ENCODE measurements around the gene PPM1A.
"Not testable (repeated sequence)": the region's sequence is repeated elsewhere in the genome, so short reads cannot be mapped to it uniquely, and the experiment has no call there.

PPM1A gene

DNA sequence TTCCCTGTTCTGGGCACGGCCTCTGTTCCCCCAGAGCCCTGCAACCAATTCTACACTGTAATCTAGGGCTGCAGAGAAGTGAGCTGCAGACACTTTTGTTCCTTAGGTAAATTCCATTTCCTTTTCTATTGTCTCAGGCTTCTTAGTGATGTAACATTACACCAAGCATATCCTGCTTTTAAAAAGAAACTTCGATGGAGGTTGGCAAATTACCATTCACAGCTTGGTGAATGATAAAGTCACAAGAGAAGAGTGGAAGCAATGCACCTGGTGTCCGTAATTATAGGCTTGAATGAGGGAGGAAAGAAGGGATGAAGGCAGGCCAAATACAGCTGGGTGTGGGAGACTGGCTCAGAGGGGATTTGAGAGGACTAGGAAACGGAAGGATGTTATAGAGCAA lies 68.6 kb downstream of the PPM1A start:
- H3K9me3 Mint-ChIP-seq, result no peaks in the 10 kb centered on the region
- H3K27me3 Mint-ChIP-seq, result peaks cover 7% of the 10 kb centered on the region
- H3K4me3 Mint-ChIP-seq, result no peak overlapping the region
- H3K36me3 Mint-ChIP-seq, result no peaks in the 10 kb centered on the region
- H3K4me1 Mint-ChIP-seq, result no peaks in the 10 kb centered on the region
- no peak overlapping the region for H3K27ac Mint-ChIP-seq

DNA sequence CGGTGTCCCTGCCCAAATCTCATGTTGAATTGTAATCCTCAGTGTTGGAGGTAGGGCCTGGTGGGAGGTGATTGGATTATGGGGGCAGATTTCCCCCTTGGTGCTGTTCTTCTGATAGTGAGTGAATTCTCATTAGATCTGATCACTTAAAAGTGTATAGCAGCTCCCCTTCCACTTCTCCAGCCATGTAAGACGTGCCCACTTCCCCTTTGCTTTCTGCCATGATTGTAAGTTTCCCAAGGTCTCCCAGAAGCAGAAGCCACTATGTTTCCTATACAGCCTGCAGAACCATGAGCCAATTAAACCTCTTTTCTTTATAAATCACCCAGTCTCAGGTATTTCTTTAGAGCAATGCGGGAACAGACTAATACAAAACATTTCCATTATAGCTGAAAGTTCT lies 71.8 kb downstream of the PPM1A start:
- H3K27ac Mint-ChIP-seq, H3K27me3 Mint-ChIP-seq, H3K4me3 Mint-ChIP-seq, H3K36me3 Mint-ChIP-seq, H3K4me1 Mint-ChIP-seq, H3K9me3 Mint-ChIP-seq: not testable (repeated sequence)

DNA sequence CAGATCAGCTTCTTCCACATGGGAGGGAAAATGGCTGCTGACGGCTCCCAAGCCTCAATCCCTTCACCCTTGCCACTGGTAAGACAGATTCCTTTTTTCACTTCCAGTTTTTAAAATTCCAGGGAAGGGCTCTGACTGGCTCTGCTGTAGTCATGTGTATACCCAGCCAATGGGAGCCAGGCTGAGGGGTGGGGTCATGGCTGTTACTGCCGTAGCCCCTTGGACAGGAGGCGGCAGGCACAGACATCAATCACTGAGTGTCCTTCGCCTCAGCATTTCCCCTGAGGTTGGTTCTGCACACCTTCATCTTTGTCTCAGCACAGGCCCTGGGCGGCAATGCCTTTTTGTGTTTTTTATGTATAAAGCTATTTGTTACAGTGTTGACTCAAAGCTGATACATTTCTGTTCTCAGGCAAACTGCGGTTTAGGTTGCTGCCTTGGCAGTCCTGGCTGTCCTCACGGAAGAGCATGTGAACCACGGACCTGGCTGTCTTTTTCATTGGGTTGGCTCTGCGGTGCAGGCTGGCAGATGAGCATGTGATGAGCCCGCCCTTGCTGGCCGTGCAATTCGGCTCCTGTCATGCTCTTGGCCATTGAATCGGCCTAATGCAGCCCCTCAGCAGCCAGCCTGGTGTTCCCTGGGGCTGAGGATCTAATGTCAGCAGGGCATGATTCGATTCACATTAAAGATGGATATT lies 74.3 kb downstream of the PPM1A start:
- Mint-ChIP-seq H3K4me3 (no peak overlapping the region), H3K27ac (no peak overlapping the region), H3K27me3 (peaks cover 7% of the 10 kb centered on the region), H3K36me3 (no peaks in the 10 kb centered on the region), H3K4me1 (peaks cover 9% of the 10 kb centered on the region), H3K9me3 (no peaks in the 10 kb centered on the region)

DNA sequence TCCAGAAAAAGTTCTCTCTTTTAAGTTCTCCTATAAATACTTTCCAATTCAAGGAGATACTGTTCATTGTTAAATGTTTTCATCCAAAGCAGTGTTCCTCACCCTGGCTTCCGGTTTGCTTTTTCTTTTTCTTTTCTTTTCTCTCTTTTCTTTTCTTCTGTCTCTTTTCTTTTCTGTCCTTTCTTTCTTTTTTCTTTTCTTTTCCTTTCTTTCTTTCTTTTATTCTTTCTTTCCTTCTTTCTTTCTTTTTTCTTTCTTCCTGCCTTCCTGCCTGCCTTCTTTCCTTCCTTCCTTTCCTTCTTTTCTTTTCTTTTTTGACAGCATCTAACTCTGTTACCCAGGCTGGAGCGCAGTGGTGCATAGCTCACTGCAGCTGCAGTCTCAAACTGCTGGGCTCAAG lies 75.8 kb downstream of the PPM1A start:
- Mint-ChIP-seq H3K4me1 (peaks cover 9% of the 10 kb centered on the region), H3K4me3 (no peak overlapping the region), H3K36me3 (no peaks in the 10 kb centered on the region), H3K27ac (no peak overlapping the region), H3K27me3 (peaks cover 8% of the 10 kb centered on the region), H3K9me3 (no peaks in the 10 kb centered on the region)

DNA sequence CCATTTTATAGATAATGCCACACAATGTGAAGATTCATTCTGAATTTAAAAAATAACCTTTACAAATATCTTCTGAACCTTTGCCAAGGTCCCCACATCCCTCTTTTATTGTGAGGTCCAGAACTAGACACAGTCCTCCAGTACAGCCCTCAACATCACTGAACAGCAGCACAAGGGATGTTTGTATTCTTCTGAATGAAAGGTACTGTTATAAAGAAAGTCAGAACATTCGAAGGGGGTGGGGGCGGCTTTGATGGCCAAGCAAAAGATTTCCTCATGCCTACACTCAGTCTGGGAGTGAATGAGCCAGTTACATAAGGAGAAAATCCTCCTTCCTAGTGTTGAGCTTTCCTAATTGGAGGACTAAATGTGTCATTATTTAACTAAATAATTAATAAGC lies 77.3 kb downstream of the PPM1A start:
- Mint-ChIP-seq H3K4me1 (peaks cover 16% of the 10 kb centered on the region), H3K27me3 (peaks cover 8% of the 10 kb centered on the region), H3K4me3 (no peak overlapping the region), H3K36me3 (no peaks in the 10 kb centered on the region), H3K9me3 (no peaks in the 10 kb centered on the region), H3K27ac (no peak overlapping the region)

DNA sequence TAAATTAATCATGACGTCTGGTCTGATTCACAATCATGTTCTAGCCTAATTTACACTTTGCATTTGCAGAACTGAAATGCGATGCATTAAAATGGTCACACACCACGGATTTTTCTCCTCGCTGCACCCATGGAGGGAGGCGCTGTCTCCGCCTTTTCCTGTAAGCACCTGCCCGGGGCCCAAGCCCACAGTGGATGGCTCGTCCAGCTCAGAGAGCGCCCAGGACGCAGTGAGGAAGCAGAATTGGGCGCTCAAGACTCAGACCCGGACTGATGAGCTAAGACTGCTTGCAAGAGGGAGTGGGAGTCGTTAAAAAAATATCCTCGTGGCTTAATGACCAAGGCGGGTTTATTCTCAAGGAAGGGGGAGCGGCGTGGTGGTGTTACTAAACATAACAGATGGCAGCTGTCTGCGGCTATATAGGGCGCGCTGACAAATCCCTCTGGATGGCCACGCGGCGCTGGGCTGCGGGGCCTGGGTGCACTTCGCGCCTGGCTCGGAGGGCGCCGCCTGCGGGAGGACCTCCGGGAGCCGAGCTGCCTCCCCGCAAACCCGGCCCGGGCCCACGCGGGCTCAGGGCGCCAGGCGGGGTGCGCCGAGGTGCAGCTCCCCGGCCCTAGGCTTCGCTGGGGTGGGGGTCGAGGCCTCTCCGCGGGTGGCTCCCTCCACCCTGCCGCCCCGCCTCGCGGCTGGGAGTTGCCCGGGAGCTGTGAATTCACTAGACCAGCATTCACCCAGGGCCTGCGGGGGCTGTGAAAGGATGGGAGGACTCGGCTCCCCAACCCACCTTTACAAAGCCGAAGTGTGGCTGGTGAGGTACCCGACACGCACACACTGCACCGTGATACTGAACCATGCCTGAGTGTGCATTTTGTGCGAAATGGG lies 78.7 kb downstream of the PPM1A start:
- Mint-ChIP-seq H3K27ac (peak overlapping the region; percentile 52), H3K4me3 (peak overlapping the region; percentile 92), H3K36me3 (no peaks in the 10 kb centered on the region)

DNA sequence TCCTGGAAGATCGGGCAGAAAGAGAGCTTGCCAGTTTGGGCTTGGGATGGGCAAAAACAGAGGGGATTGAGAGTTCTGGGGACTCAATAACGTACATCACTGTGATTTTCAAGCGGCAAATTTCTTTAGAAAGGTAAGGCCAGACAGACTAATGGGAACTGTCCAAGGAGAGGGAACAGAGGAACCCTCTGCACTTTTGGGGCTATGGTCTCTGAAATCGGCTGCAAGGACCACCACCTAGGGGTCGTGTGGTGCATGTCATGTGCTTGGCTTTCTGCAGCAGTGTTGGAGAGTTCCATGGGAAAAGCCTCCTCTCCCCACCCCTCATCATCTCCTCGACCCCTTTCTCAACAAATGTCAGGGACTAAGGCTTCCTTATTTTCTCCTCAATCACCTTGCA lies 79.6 kb downstream of the PPM1A start:
- no peaks in the 10 kb centered on the region for H3K36me3 Mint-ChIP-seq
- H3K27ac Mint-ChIP-seq, result no peak overlapping the region
- peak overlapping the region; percentile 44 for H3K4me3 Mint-ChIP-seq
- peaks cover 15% of the 10 kb centered on the region for H3K27me3 Mint-ChIP-seq
- H3K4me1 Mint-ChIP-seq, result peaks cover 35% of the 10 kb centered on the region
- no peaks in the 10 kb centered on the region for H3K9me3 Mint-ChIP-seq

More for the DNA sequence above, 78.7 kb downstream of the PPM1A start:
- no peaks in the 10 kb centered on the region for H3K9me3 Mint-ChIP-seq
- peaks cover 8% of the 10 kb centered on the region for H3K27me3 Mint-ChIP-seq
- H3K4me1 Mint-ChIP-seq, result peaks cover 30% of the 10 kb centered on the region

DNA sequence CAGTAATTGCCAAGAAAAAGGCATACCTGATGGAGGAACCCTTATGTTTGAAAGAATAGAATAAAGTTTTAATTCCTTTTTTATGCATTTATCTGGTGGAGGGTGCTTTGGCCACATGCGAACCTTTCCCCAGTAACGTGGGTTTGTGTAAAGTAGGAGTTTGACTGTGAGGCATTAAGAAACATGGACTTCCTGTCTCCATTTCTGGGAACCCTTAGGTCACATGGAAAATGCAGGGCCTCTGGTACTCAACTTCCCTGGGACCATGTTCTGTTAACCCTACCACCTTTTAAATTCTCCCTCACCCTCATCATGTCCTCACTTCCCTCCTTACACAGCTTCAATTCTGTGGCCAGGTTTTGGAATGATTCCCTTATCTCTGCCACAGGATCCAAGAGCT lies 80.3 kb downstream of the PPM1A start:
- no peak overlapping the region for H3K27ac Mint-ChIP-seq
- H3K27me3 Mint-ChIP-seq, result peaks cover 16% of the 10 kb centered on the region
- no peaks in the 10 kb centered on the region for H3K36me3 Mint-ChIP-seq
- no peaks in the 10 kb centered on the region for H3K9me3 Mint-ChIP-seq
- no peak overlapping the region for H3K4me3 Mint-ChIP-seq
- peaks cover 35% of the 10 kb centered on the region for H3K4me1 Mint-ChIP-seq

DNA sequence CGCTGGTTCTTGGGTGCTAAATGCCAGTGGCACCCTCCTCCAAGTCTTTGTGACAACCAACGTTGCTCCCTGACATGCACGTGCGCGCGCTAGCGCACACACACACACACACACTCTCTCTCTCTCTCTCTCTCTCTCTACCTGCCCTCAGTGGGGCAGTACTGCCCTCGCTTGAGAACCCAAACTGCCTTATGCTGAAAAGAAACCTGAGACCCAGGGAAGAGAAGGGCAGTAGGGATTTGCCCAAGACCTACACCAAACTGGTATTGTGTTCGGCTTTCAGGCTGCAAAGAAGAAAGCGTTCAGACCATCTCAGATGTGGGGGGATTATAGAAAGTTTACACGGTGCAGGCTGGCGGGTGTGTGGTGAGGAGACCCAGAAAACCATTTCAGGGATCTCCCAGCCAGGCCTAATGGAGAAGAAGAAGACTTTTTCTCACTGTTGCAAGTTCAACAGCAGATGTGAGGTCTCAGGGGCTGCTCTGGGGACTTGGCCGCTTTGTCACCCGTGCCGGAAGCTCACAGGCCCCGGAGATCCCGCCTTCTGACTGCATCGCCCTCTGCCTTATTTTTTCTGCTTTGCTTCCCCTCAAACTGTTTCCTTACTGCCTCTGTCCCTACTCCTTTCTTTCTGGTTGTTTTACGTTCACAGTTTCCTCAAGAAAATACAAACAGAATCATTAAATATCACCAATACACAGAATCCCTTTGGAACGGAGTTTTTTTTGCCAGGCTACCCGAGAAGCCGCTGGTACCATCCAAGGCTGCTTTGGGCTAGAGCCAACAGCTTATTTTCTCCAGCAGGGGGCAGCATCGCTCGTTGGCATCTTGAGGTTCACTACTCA lies 82.4 kb downstream of the PPM1A start:
- Mint-ChIP-seq H3K4me1 (peaks cover 35% of the 10 kb centered on the region), H3K27ac (peak overlapping the region; percentile 96), H3K4me3 (peak overlapping the region; percentile 98), H3K27me3 (peaks cover 27% of the 10 kb centered on the region), H3K36me3 (no peaks in the 10 kb centered on the region), H3K9me3 (no peaks in the 10 kb centered on the region)

DNA sequence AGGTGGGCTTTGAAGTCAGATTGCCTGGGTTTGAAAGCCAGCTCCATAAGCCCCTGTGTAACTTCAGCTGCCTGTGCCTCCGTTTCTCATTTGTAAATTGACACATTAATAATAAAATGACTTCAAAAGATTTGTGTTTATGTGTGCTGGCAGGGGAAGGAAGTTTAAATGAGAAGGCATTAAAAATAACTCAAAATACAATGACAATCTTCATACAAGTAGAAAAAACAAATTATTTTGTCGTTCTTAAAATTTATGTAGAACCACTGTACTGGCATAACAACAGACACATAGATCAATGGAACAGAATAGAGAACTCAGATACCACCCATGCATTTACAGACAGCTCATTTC lies 83.0 kb downstream of the PPM1A start:
- H3K27me3 Mint-ChIP-seq, result peaks cover 32% of the 10 kb centered on the region
- H3K36me3 Mint-ChIP-seq, result no peaks in the 10 kb centered on the region
- no peaks in the 10 kb centered on the region for H3K9me3 Mint-ChIP-seq
- no peak overlapping the region for H3K27ac Mint-ChIP-seq
- H3K4me3 Mint-ChIP-seq, result peak overlapping the region; percentile 98
- peaks cover 33% of the 10 kb centered on the region for H3K4me1 Mint-ChIP-seq

DNA sequence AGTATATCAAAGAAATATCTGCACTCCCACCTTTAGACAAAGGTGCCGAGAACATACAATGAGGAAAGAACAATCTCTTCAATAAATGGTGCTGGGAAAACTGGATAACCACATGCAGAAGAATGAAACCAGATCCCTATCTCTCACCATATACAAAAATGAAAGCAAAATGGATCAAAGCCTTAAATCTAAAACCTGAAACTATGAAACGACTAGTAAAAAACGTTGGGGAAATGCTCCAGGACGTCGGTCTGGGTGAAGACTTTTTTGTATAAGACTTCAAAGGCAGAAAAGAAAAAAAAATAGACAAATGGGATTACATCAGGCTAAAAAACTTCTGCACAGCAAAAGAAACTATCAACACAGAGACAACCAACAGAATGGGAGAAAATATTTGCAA lies 83.8 kb downstream of the PPM1A start:
- Mint-ChIP-seq H3K27ac (no peak overlapping the region), H3K27me3 (peaks cover 31% of the 10 kb centered on the region), H3K36me3 (no peaks in the 10 kb centered on the region), H3K4me3 (no peak overlapping the region), H3K9me3 (no peaks in the 10 kb centered on the region), H3K4me1 (peaks cover 26% of the 10 kb centered on the region)

DNA sequence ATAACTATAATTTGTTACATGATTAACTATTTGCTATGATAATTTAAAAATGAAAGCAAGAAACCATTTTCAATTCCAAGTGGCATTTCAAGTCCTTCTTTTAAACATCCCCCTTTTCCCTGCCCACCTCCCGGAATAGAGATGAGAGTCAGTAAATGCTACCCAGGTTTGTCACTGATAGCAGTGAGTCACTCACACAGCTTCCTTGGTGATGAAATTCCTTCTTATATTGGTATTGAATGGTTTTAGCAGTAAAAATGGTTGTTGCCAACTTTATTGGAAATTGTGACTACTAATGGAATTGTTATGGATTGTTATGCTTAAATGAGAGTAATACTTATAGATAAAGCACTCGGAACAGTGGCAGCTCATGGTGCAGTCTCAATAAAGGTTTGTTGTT lies 90.5 kb downstream of the PPM1A start:
- Mint-ChIP-seq H3K27ac (no peak overlapping the region), H3K4me1 (no peaks in the 10 kb centered on the region), H3K4me3 (no peak overlapping the region), H3K27me3 (peaks cover 28% of the 10 kb centered on the region), H3K36me3 (peaks cover 2% of the 10 kb centered on the region), H3K9me3 (no peaks in the 10 kb centered on the region)

DNA sequence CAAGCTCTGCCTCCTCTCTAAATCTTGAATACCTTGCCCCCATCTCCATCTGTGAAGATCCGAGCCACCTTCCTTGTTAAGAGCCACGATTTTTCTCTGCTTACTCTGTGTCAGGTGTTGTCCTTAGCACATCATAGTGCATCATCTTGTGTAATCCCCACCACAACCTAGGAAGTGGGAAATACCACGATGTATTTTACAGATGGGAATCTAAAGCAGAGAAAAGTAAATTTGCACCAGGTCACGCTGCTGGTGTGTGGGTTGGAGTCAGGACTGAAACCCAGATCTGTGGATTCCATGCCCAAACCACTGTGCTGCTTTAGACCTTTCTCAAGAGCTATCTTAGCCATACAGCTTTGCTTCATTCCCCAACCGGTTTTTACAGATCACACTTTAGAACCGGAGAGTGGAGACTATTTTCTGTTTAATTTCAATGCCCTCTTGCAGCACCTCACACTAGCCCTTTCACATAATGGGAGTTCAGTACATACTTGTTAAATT lies 94.6 kb downstream of the PPM1A start:
- Mint-ChIP-seq H3K4me1 (peaks cover 3% of the 10 kb centered on the region), H3K9me3 (no peaks in the 10 kb centered on the region), H3K27ac (no peak overlapping the region), H3K36me3 (peaks cover 2% of the 10 kb centered on the region), H3K4me3 (no peak overlapping the region), H3K27me3 (peaks cover 6% of the 10 kb centered on the region)

DNA sequence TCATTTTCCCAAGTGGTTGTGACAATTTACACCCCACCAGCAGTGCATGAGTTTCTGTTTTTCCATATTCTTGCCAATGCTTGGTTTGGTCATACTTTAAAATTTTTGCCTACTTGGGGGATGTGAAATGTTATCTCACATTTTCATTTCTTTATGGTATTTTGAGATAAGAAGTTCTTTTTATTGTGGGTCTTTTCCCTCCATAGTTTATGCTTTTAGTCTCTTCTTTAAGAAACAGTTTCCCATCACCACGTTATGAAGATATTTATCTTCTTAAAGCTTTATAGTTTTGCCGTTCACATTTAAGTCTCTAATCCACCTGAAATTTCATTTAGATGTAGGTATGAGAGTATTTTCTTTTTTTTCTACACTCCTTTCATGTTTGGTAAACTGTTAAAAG lies 95.7 kb downstream of the PPM1A start:
- H3K4me3 Mint-ChIP-seq, result no peak overlapping the region
- peaks cover 3% of the 10 kb centered on the region for H3K27me3 Mint-ChIP-seq
- H3K4me1 Mint-ChIP-seq, result peaks cover 3% of the 10 kb centered on the region
- peaks cover 2% of the 10 kb centered on the region for H3K36me3 Mint-ChIP-seq
- no peaks in the 10 kb centered on the region for H3K9me3 Mint-ChIP-seq
- H3K27ac Mint-ChIP-seq, result no peak overlapping the region

DNA sequence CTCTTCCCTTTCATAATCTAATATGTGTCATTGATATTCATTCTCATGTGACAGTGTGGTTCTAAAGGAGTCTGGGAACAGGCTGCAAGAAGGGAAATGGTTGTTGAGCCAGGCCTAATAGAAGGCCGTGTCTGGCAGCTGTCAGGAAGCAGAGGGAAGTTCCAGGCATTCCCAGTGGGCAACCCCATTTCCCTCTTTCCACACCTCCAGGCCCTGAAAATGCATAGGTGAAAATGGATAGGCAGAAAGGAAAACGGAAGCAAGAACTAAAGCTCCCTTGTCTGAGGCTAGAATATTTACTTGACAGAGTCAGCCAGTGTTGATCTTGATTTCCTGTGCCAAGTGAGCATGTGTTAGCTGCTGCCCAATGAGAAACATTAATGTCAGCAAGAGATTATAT lies 97.7 kb downstream of the PPM1A start:
- H3K4me3 Mint-ChIP-seq, result no peak overlapping the region
- H3K27ac Mint-ChIP-seq, result no peak overlapping the region
- no peaks in the 10 kb centered on the region for H3K9me3 Mint-ChIP-seq
- peaks cover 3% of the 10 kb centered on the region for H3K4me1 Mint-ChIP-seq
- peaks cover 2% of the 10 kb centered on the region for H3K36me3 Mint-ChIP-seq
- peaks cover 1% of the 10 kb centered on the region for H3K27me3 Mint-ChIP-seq
